Breast epithelium (tissue), 3 donors: ENCODE data around the gene IGFBP7.

Experiments
- CTCF ChIP-seq, 3 donors: fragments of 450-650 bp; IDR thresholded peaks; one replicate each; pipeline ENCODE4 v1.5.1; 2016 to 2017; ENCODE audit warnings: antibody characterized with exemption in 3 of 3, mild to moderate bottlenecking in 3 of 3, moderate library complexity in 3 of 3
- POLR2A ChIP-seq: fragments of 450-650 bp; IDR thresholded peaks from one replicate; pipeline ENCODE4 v1.6.1; 2016; ENCODE audit warnings: antibody characterized with exemption, mild to moderate bottlenecking, moderate library complexity
- POLR2AphosphoS5 ChIP-seq, 3 donors: sonication (generic); formaldehyde crosslinking; IDR thresholded peaks; one replicate each; pipeline ENCODE4 v1.6.1; 2017; ENCODE audit warnings: antibody characterized with exemption in 3 of 3

- no peak for TF ChIP-seq POLR2A
- TF ChIP-seq POLR2AphosphoS5 (IDR thresholded peaks at IDR 0.05), result no peak
- no peak for TF ChIP-seq CTCF (IDR thresholded peaks at IDR 0.05)
These were observed 38.0 kb upstream of the IGFBP7 start for GRCh38 chr4:57148177-57148576.
